Posterior vena cava (tissue), 2 donors: ENCODE results near the gene TRAF3. TPM values are rescaled to one million over a fixed set of nuclear protein-coding genes. Genes with fewer than 3 reads are reported as not detected.
"Not testable (repeated sequence)": the region's sequence is repeated elsewhere in the genome, so short reads cannot be mapped to it uniquely, and the experiment has no call there.

ENCODE experiments used
- DNase-seq: peaks from one replicate; pipeline ENCODE4 v3.0.0-alpha.2; 2020; ENCODE audit warnings: low spot score
- intact Hi-C, 2 donors: fragments of 100-400 bp; cut with DNase I; formaldehyde crosslinking; loops; one replicate each; pipeline versions ENCODE4 v1.14.1 to v1.14.2; 2022 to 2023
- total RNA-seq, 2 donors: library from RNA; stranded (reverse); fragmentation: NEBNext Ultra II Directional; extraction: Animal tissue kit (Norgen Biotek cat#: 25700); gene quantifications; one replicate each; pipeline ENCODE4 v1.2.1, GENCODE V29; 2021
- donor health status: DM: yes; HTN: yes; CAD: no.
- donor health status: DM: yes; HTN: yes; CAD: no.

The TRAF3 gene
- total RNA-seq, 2 donors from 2014 or later, result 17.8 to 28.0 TPM

DNA sequence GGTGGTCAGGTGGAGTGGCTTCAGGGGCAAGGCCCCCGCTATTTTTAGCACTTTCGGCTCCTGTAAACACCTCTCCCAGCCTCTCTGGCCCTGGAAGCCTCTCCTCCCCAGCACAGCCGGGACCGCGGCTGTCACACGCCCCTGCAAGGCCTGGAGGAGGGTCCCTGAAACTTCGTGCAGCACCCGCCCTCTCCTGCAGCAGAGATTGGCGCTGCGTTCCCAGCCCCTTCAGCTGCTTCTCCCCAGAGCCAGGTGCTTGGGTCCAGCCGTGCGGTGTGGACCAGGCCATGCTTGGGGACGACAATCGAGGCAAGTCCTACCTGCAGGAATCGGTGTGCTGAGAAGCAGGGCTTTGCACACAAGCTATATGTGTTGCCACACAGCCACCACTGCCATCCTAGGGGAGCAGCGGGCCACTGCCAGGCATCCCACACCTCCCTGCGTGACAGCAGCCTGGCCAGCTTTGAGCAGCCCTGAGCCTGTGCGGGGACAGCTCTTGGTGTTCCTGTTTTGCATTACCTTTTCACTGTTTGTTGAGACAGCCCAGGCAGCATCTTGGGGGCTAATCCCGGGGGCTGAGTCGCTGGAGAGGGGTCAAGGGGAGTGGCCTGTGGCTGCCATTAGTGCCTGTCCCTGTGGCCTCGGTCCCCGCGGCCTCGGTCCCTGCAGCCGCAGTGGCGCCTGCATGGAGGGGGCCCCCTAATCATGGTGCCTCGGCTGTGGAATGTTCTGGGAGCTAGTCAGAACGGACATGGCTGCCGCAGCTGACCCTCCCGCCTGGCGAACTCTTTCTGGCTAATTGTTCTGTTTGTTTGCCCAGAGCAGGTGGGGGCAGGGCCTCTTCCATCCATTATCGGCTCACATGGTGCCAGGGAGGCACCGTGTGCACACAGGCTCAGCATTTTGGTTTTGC, 27.6 kb upstream of the TRAF3 start:
- intact Hi-C loops, result no loop called here
- DNase-seq, result no peak

DNA sequence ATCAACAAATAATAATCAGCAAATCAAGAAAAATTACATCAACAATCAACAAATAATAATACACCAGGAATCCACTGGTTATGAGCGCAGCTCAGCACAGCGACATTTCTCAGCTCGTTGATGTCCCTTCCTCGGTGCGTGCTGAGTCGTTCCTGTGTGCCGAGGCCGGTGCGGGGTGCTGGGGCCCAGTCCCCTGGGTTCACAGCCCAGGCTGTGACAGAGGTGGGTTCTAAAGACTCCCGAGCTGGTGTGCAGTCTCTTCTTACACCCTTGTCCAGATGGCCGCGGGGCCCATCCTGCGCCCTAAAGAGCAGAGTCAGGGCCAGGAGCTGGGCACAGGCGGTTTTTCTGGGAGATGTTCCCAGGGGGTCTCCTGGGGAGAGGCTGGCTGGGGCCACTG, 26.9 kb upstream of the TRAF3 start:
- no peak for DNase-seq
- intact Hi-C loops, result no loop called here

DNA sequence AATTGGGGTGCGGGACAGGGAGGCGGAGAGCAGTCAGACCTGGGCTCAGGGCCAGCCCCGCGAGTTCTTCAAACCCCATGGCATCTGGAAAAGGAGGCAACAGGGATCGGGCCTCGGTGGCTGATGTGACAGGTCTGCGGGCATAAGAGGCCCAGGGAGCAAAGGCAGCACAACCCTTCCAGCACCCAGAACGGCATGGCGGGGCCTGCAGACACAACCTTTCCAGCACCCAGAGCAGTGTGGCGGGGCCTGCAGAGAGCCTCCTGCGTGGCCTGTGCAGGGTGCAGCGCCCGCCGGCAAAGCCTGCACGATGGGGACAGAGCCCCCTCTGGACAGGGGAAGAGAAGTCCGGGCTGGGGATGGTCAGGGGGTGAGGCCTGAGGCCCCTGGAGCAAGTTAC, 26.2 kb upstream of the TRAF3 start:
- DNase-seq, result no peak
- intact Hi-C loops, result no loop called here

DNA sequence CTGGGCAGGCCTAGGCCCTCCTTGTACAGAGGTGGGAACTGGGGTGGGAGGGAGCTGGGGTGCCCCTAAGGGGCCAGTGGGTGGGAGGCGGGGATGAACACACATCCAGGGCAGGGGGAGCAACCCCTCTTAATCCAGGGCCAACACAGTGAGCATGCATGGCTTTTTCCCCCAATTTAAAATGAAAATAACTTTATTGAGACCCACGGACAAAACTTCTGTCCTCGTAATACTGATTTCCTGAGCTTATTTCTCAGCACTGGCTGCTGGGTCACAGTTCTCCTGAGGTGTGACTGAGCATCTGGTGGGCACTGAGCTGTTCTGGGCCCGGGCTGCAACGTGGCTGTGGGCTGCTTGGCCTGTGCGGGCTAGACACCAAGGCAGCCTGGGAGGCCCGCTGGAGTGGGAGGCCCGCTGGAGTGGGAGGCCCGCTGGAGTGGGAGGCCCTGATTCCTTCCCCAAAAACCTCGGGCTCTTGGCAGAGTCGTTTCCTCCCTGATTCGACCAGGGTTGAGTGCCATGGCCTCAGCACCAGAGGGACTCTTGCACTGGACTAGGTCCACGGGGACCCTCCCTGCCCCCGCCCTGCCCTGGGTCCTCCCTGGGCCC, 24.9 kb upstream of the TRAF3 start:
- intact Hi-C loops, result no loop called here
- no peak for DNase-seq

DNA sequence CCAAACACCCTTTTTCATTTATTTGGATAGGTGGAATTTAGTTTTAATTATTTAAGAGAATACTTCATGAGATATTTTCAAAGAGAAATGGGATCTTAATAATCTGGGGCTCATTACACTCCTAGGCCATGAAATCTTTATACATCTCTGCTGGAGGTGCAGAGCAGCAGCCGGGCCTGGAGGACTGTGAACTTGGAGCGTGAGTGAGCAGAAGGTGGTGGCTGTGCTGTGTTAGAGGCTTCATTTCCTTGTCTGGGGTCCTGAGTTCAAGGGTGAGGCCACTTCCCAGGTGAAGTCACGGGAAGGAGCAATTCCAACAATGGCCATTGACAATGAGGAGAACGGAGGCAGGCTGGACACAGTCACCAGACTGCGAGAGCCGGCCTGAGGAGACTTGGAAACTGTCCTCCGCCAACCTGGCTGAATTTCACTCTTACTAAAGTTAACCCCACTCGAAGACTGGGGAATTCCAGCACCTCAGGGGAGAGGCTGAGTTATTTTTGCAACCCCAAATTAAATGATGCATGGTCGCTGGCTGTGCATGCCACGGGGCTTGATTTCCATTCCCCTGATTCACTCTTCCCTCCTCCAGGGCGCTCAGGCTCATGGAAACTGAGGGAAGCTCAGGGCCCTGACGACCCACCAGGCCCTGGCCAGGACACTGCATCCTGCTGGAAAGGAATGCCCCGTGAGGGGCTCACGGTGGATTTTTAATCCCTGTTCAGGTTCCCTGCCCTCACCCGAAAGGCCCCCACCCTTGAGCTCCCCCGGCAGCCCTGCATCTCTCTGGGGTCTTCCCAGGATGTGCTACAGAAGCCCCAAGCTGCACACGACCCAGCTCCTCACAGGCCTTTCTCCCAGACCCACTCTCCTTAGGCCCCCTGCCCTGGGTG, 22.6 kb upstream of the TRAF3 start:
- intact Hi-C loops, result no loop called here
- no peak for DNase-seq

DNA sequence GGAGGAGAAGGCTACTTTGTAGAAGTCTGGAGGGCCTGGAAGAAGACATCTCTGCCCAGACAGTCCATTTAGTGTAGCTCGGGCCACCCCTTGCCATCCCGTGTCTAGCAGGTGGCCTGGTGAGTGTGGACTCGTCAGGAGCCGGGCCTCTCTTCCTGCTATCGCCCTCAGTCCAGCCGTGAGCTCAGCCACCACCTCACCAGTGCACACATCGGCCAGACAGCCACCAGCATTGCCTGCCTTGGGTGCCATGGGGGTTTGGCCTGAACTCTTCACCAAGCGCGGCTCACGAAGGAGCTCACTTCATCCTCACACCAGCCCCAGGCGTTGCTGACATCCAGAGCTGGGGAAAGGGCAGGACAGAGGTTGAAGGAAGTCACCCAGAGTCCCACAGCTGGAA, 19.6 kb upstream of the TRAF3 start:
- intact Hi-C loops, result no loop called here

DNA sequence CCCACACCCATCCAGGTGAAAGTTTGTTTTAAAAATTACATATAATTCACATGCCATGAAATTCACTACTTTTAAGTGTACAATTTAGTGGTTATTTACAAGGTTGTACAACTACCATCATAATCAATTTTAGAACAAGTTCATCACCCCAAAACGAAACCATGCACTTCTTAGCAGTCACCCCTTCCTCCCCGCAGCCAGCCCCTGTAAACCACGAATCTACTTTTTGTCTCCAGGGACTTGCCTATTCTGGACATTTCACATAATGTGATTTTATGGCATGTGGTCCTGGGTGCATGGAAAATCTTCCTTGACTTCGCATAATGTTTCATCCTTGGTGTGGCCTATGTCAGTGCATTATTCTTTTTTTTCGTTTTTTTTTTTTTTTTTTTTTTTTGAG, 19.2 kb upstream of the TRAF3 start:
- no peak for DNase-seq
- intact Hi-C loops, result no loop called here

More for the DNA sequence above, 19.6 kb upstream of the TRAF3 start:
- no peak for DNase-seq

DNA sequence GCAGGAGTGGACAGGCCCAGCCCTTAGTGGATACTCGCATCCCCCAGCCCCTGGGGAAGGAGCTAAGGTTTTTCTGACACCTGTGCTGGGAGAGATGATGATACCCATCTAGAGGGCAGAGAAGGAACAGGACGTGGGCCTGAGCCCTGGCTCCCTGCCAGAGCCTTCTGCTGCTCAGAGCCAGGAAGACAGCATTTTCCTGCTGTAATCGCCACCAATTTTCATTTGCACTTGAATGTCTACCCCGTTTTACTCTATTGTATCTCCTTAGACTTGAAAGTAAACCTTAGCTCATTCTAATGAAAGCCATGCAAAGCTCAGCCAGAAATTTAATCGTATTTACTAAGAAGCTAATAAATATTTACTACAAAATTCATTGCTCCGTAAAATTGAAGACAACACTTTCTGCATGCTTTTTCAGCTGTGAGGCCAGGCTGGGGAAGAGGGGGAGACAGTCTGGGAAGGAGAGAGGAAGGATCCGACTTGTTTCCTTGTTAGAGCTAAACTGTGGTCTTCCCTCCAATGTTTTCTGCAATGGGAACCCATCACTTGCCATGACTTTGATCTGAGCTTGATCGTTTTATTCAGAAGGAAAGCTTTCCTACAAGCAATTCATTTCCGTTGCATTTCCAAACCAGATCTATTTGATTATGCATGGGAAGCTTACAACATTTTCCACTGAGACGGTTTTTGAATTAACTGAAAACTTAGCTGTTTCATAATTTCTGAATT, 17.6 kb upstream of the TRAF3 start:
- intact Hi-C loops, result no loop called here
- no peak for DNase-seq

DNA sequence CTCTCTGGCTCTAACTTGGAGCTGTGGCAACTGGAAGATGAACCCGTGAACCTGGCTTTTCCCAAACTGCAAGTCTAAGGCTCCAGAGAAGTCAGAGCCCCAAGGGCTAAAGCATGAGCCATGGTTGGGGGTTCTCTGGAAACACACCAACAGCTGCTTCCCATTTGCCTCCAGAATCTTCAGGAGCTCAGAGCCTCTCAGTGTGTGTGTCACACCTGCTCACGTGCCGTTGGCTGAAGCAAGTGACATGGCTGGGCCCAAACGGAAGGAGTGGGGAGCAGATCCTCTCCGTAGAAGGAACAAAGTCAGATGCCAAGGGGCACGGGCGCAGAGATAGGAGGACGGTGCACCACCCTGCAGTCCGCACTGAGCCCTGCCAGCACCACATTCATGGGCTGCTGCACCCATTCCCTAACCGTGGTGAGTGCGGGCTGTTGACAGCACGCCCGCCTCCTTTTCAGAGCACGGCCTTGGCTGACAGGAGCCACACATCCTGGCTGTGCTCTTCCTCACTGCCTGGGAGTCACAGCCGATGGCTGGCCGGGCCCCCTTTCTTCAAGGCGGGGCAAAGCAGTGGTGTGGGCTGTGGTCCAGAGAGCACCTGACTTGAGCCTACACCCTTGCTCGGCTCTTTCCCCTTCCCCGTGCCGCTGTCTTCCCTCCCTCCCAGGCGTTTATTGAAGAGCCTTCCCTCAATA, 16.6 kb upstream of the TRAF3 start:
- intact Hi-C loops, result no loop called here

DNA sequence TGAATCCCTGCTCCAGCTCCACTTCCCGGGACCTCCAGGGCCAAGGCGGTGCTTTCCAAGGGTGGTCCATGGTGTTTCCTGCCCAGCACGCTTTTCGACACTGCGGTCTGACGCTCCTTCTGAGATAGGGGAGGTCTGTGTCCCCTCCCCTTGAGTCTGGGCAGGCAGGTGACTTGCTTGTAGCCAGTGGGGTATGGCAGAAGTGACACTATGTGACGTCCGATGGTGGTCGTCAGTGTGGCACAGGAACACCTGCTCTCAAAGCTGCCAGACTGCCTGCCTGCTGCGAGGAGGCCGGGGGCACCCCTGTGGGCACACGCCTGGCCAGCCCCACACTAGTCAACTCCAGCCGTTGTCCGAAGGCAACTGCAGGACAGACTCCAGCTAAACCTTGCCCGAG, 16.0 kb upstream of the TRAF3 start:
- DNase-seq, result no peak
- intact Hi-C loops, result no loop called here

More for the DNA sequence above, 16.6 kb upstream of the TRAF3 start:
- DNase-seq, result no peak

DNA sequence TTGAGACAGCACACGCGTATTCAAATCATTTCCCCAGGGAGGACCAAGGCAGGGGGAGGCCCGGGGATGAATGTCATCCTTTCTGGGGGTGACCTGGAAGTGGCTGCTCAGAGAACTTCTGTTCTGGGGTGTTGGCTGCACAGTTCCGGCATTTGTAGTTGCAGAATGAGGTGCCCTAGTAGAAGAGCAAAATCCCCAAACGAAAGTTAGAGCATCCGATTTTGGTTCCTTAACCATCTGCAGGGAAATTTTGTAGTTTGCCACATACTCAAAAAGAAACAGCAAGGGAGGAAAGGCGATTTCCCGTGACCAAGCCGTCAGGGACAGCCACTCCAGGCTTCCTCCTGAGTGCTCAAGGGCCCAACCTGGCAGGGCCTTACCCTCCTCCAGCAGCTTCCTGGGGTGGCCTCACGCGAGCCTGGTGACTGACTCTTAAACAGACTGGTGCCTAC, 13.0 kb upstream of the TRAF3 start:
- intact Hi-C loops, result no loop called here
- DNase-seq, result no peak

DNA sequence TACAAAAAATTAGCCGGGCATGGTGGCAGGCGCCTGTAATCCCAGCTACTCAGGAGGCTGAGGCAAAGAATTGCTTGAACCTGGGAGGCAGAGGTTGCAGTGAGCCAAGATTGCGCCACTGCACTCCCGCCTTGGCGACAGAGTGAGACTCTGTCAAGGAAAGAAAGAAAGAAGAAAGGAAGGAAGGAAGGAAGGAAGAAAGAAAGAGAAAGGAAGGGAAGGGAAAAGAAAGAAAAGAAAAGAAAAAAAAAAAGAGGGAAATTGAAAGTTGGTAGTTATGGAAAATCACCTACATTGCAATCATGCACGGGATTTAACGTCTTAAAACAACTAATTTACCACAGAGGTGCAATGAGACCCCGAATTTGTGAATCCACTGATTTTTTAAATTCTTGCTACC, 11.5 kb upstream of the TRAF3 start:
- DNase-seq, intact Hi-C loops: not testable (repeated sequence)

DNA sequence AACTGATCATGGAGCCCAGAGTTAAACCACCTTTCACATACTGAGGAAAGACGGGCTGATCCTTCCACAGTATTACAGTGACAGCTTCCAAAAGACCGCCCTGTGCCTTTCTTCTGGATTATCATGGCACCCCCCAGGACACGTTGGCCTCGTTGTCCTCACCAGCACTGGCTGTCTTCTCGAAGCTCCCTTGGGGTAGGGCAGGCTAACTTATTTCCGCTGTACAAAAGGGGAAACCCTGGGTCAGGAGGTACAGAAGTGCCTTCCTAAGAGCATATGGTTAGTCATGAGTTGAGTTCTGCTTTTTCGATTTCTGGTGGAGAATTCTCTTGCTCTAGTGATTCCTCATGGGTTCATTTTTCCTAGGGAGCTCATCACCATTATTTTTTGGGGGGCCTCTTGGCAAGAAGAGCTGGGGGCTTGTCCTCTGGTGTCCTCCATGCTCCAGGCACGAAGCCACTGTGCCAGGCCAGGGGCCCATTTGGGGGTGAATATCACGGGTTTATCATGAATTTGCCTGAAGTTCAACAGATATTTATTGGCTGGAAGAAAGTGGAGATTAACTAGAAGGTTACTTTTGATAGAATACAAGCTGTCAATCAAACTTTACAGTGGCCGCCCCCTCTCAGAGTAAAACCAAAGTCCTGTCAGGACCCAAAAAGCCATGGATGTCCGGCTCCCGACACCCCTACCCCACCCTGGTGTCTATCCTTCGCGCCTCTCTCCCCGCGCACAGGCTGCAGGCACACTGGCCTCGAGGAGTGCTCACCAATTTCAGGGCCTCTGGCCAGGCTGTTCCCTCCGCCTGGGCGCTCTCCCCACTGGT, 8.8 kb upstream of the TRAF3 start:
- no peak for DNase-seq
- intact Hi-C loops, result no loop called here

DNA sequence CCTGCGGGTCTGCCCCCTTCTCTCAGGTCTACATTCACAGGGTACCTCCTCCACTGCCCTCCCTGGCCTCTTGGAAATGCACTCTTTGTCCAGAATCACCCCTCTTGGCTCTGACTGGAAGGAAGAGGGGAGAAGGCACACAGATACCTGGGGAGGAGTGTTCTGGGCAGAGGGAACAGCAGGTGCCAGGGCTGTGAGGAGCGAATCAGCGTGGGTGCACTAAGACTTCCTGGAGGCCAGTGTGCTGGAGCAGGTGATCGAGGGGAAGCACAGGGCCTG, 8.3 kb upstream of the TRAF3 start:
- intact Hi-C loops, result no loop called here
- DNase-seq, result no peak

DNA sequence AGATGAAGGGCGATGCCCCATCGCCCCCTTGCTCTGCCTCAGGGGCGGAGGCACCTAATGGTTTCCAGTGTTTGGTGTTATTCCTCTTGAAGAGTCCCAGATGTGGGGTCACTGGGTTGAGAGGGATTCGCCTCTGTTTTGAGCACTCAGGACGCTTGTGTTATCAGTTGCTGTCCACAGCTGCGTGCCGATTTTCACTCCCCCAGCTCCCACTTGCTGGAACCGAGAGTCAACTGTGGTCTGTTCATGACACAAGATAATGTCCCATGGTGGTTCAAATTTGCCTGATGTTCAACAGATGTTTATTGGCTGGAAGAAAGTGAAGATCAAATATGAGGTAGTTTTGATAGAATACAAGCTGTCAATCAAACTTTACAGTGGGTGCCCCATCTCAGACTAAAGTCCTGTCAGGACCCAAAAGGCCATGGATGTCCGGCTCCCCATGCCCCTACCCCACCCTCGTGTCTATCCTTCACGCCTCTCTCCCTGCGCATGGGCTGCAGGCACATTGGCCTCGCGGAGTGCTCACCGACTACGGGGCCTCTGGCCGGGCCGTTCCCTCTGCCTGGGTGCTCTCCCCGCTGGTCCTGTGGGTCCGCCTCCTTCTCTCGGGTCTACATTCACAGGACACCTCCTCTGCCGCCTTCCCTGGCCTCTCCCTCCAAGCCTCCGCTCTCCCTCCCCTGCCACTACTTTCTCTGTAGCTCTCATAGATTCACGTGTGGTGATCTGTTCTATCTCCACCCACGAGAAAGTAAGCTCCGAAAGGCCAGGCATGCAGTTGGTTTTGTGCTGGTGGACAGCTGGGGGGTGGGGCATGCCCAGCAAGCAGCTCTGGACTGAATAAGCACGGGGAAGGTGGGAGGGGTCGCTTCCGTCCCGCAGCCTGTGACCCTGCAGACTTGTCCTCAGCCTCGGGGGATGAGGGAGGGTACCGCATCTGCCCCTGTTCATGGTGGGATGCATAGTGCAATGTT, 6.8 kb upstream of the TRAF3 start:
- intact Hi-C loops, result loop anchor here in 1 of 2 donors (10.0 kb wide), 1 partner anchor 144 kb away; no protein-coding TSS in a partner anchor
- DNase-seq, result no peak

DNA sequence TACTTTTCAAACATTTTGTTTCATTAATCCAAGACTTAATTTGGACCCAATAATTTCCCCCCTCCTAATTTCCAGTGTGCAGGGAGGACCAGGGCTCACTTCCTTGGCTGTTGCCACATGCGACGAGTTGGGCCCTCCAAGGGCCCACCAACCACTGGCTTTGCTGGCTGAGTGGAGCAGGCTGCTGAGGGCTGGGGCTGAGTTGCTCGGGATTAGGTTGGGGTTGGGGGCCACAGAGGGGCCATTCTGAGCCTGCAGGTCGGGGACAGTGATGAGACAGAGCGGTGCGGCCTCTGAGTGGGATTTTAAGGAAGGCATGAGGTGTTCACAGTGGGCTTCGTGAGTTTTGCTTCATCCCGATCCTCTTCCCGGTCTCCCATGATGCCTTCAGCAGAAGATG, 6.1 kb upstream of the TRAF3 start:
- no peak for DNase-seq
- intact Hi-C loops, result loop anchor here in 1 of 2 donors (10.0 kb wide), 1 partner anchor 144 kb away; no protein-coding TSS in a partner anchor
